ENCODE data around the gene ACYP2. TPM values are rescaled to one million over a fixed set of nuclear protein-coding genes. Genes with fewer than 3 reads are reported as not detected.
A peak's percentile ranks its signal among the peaks of the same experiment; 100 is the strongest.
"Not testable (repeated sequence)": the region's sequence is repeated elsewhere in the genome, so short reads cannot be mapped to it uniquely, and the experiment has no call there.

Gene ACYP2
- polyA plus RNA-seq (ENCODE audit: low read depth in 6 of 6) = 10 to 100 TPM; 10.0 to 28.9 (median 25.0) TPM

DNA sequence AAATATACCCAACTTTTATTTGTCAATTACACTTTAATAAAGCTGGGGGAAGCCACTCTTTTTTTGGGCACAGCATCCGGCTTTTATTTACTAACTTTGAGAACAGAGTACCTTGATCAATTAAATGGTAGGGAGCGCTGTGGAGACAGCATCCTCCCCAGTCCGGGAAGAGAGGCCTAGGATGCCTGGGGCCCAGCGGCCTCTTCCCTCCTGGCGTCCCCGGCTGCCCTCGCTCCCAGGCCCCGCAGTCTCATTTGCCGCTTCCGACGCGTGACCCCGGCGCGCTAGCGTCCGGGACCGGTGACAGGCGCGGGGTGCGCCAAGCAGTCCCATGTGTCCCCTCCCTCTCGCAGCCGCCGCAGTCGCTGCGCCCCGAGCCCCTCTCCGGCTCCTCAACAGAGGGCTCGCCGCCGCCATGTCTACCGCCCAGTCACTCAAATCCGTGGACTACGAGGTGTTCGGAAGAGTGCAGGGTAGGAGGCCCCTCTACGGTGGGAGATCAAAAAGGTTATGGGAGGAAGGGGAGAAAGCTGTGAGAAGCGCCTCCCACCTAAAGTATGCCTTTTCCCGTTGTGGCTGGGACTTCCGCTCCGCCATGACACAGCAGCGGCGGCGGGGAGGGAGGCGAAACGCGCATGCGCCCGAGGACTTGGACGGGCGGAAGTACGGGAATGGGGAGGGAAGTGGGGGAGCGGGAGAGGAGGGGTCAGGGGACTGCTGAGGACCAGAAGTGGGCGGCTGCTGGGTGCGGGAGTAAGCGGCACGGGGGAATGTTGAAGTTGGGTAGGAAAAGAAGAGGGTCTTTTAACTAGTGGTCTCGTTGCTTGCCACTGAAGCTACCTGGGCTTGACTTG is at the start of gene ACYP2:
ACYP2 (plus strand) TSS at position 332 of the 854 bp plus-strand sequence.
- Mint-ChIP-seq H3K4me3 (peak within 1 kb of the TSS; percentile 90 to 99 (median 97)), H3K27me3 (no peaks in the 10 kb centered on the region), H3K4me1 (peaks cover 18 to 23% (median 21%) of the 10 kb centered on the region in 3 donors), H3K9me3 (peaks cover 4 to 13% (median 9%) of the 10 kb centered on the region in 7 donors), H3K27ac (peak within 1 kb of the TSS; percentile 99 to 100 (median 99)), H3K36me3 (peaks cover 5 to 25% of the 10 kb centered on the region in 2 donors)
- DNase-seq (peak; percentile 86), ATAC-seq (ENCODE audit: low read depth in 2 of 2) (peak; percentile 79 to 82)

DNA sequence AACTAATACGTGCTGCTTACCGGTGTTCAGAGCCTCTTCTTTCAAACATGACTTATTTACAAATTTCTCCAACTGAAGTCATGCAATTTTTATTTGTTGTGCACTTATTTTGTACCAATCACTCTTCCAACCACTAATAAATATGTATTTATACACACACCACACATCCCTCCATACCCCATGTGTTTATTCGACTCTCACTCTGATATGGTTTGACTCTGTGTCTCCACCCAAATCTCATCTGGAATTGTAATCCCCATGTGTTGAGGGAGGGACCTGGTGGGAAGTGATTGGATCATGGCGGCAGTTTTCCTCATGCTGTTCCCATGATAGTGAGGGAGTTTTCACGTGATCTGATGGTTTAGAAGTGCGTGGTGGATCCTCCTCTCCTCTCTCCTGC is 49.5 kb upstream of the ACYP2 start:
- H3K9me3 Mint-ChIP-seq = peaks cover 0 to 2% (median 0%) of the 10 kb centered on the region in 7 donors
- ATAC-seq (ENCODE audit: low read depth in 2 of 2) (no peak), DNase-seq (no peak)
- H3K4me1 Mint-ChIP-seq = peaks cover 8 to 22% (median 22%) of the 10 kb centered on the region in 3 donors
- no peak overlapping the region for H3K4me3 Mint-ChIP-seq
- no peaks in the 10 kb centered on the region for H3K27me3 Mint-ChIP-seq
- no peak overlapping the region for H3K27ac Mint-ChIP-seq
- H3K36me3 Mint-ChIP-seq = peaks cover 8 to 11% of the 10 kb centered on the region in 2 donors

DNA sequence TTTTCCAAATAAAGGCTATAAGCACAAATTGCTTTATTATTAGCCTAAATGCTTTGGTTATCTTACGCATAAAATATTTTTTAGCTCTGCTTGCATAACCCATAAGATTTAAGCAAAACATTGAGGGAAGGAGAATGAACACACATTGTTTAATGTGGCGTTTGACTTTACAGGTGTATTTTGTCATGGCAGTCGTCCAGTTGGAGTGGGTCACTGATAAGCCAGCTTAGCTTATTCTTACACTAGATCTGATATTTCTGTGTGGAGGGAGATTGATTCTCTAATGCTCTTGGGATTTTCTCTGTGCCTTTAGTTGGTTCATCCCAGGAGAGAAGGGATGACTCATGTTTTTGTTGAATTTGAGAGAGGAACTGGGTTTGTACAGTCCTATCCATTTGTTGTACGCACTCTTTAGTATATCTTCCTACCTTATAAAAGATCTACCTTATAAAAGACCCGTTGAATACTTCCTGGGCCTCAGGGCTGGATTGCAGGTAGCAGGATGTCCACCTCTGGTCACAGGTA is 47.5 kb upstream of the ACYP2 start:
- Mint-ChIP-seq H3K9me3 (peaks cover 0 to 5% (median 0%) of the 10 kb centered on the region in 7 donors), H3K36me3 (peaks cover 8 to 16% of the 10 kb centered on the region in 2 donors), H3K4me1 (peaks cover 11 to 28% (median 28%) of the 10 kb centered on the region in 3 donors), H3K27me3 (no peaks in the 10 kb centered on the region), H3K27ac (peak overlapping the region in 2 of 6 donors; percentile 44 to 54), H3K4me3 (no peak overlapping the region)
- ATAC-seq (ENCODE audit: low read depth in 2 of 2) (no peak), DNase-seq (no peak)

DNA sequence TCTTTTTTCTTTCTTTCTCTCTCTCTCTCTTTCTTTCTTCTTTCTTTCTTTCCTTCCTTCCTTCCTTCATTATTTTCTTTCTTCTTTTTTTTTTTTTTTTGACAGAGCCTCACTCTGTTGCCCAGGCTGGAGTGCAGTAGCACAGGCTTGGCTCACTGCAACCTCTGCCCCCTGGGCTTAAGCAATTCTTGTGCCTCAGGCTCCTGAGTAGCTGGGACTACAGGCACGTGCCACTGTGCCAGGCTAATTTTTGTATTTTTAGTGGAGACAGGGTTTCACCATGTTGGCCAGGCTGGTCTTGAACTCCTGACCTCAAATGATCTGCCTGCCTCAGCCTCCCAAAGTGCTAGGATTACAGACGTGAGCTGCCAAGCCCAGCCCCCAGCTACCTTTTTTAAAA is 42.9 kb upstream of the ACYP2 start:
- H3K27me3 Mint-ChIP-seq; H3K9me3 Mint-ChIP-seq; H3K36me3 Mint-ChIP-seq; DNase-seq; ATAC-seq (ENCODE audit: low read depth in 2 of 2): not testable (repeated sequence)
- H3K27ac Mint-ChIP-seq = peak overlapping the region in 1 of 6 donors; percentile 59
- H3K4me3 Mint-ChIP-seq = peak overlapping the region in 1 of 8 donors; percentile 26
- H3K4me1 Mint-ChIP-seq = peaks cover 10 to 25% (median 22%) of the 10 kb centered on the region in 3 donors

DNA sequence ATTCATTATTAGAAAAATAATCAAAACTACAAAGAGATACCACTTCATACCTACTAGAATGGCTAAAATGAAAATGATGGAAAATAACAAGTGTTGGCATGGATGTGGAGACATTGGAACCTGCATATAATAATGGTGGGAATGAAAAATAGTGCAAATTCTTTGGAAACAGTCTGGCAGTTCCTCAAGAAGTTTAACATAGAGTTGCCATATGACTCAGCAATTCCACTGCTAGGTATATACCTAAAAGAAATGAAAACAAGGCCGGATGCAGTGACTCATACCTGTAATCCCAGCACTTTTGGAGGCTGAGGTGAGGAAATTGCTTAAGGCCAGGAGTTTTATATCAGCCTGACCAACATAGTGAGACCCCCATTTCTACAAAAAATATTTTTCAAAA is 41.6 kb upstream of the ACYP2 start:
- H3K27ac Mint-ChIP-seq = no peak overlapping the region
- H3K27me3 Mint-ChIP-seq = no peaks in the 10 kb centered on the region
- H3K4me3 Mint-ChIP-seq = no peak overlapping the region
- H3K4me1 Mint-ChIP-seq = peaks cover 10 to 26% (median 22%) of the 10 kb centered on the region in 3 donors
- ATAC-seq (ENCODE audit: low read depth in 2 of 2) (no peak), DNase-seq (no peak)
- H3K9me3 Mint-ChIP-seq = peaks cover 0 to 5% (median 0%) of the 10 kb centered on the region in 7 donors
- peaks cover 0 to 5% of the 10 kb centered on the region in 2 donors for H3K36me3 Mint-ChIP-seq

DNA sequence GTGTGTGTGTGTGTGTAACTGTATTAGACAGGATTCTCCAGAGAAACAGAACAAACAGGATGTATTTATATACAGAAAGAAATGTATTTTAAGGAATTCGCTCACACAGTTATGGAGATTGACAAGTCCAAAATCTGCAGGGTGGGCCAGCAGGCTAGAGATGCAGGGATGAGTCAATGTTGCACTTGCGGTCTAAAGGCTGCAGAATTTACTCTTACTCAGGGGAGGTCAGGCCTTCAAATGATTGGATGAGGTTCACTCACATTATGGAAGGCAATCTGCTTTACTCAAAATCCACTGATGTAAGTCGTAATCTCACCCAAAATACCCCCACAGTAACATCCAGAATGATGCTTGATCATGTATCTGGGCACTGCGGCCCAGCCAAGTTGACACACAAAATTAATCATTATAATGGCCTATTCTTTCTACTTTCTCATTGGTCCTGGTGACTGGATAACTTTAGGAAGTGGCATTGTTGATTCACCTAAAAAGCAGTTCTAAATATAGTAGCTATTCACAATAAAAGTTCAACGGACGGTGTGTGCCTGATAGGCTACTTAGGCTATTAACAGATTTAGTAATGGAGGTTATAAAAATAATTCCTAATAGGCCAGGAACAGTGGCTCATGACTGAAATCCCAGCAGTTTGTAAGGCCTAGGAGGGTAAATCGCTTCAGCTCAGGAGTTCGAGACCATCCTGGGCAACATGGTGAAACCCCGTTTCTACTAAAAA is 40.6 kb upstream of the ACYP2 start:
- DNase-seq = no peak
- ATAC-seq (ENCODE audit: low read depth in 2 of 2) = no peak
- Mint-ChIP-seq H3K36me3 (peaks cover 0 to 5% of the 10 kb centered on the region in 2 donors), H3K27ac (peak overlapping the region in 1 of 6 donors; percentile 56), H3K4me1 (peaks cover 15 to 26% (median 22%) of the 10 kb centered on the region in 3 donors), H3K27me3 (no peaks in the 10 kb centered on the region), H3K9me3 (peaks cover 0 to 5% (median 0%) of the 10 kb centered on the region in 7 donors), H3K4me3 (no peak overlapping the region)

DNA sequence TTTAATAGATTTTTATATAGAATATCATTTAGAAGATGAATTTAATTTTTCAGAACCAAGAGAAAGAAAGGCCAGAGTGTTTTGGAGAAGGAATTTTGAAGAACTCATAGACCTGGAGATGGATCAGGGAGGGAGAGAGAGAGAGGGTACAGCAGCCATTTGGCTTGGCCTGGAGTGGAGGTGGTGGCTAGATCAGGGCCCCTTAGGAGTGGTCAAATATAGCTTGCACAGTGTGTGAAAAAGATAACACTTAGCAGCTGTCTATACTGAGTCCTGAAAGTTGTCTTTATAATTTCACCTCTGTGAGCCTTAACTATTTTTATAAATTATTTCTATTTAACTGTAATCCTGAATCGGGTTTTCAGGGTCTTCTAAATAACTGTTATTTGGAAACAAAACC is 38.8 kb upstream of the ACYP2 start:
- peak overlapping the region in 1 of 8 donors; percentile 13 for H3K4me3 Mint-ChIP-seq
- DNase-seq = no peak

DNA sequence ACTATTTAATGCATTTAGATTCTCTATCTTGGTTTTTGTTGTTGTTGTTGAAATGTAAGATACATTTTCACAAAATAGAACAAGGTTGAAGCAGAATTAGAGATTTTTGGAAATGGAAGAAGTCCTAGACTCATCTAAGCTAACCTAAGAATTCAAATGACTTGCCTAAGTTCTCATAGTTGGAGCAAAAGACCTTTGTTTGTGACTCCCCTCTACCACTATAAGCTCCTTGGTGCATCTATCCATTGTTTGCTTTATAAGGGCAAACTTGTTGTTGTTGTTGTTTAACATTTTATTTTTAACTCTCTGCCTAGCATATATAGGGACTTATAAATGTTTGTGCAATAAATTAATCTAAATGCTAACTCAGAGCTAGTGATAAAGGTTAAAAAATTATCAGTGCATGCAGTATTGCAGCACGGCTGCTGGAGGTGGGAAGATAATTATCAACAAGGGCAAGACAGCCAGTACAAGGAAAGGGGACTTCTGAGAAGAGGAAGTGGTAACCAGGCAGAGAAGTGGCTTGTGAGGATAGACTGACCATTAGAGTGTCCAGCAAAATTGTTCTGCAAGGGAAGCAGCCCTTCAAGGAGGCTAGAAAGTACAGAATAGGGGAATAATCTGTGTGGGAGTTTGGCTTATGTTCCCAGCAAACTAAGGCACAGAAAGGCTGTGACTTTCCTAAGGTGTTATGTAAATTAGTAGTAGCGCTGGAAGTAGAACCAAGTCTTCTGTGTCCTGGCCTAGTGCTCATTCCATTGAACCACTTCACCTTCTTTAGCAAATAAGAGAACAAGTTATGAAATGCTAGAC is 38.1 kb upstream of the ACYP2 start:
- DNase-seq (no peak), ATAC-seq (ENCODE audit: low read depth in 2 of 2) (no peak)
- no peak overlapping the region for H3K4me3 Mint-ChIP-seq

More for the DNA sequence above, 38.8 kb upstream of the ACYP2 start:
- H3K27me3 Mint-ChIP-seq = no peaks in the 10 kb centered on the region
- H3K27ac Mint-ChIP-seq = peak overlapping the region in 1 of 6 donors; percentile 3
- H3K36me3 Mint-ChIP-seq = no peaks in the 10 kb centered on the region
- H3K9me3 Mint-ChIP-seq = no peaks in the 10 kb centered on the region
- peaks cover 9 to 17% (median 13%) of the 10 kb centered on the region in 3 donors for H3K4me1 Mint-ChIP-seq
- no peak for ATAC-seq (ENCODE audit: low read depth in 2 of 2)

DNA sequence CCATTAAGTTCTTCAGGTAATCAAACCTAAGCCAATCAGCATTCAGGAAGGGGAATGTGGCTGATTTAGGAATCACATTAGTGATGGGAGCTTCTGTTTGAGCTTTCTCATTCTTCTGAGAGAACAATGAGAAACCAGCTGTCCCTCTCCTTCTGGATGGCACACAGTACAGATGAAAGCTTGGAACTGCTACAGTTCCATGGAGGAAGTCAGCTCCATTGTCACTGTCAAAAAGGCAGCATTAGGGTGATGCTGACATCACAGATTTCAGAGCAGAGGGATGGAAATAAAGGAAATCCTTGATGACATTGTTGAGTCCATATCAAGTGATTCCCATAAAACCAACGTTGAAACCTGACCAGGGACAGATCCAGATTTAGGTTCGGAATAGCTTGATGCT is 36.1 kb upstream of the ACYP2 start:
- Mint-ChIP-seq H3K36me3 (no peaks in the 10 kb centered on the region), H3K27ac (peak overlapping the region in 1 of 6 donors; percentile 26), H3K27me3 (no peaks in the 10 kb centered on the region)

More for the DNA sequence above, 38.1 kb upstream of the ACYP2 start:
- Mint-ChIP-seq H3K27me3 (no peaks in the 10 kb centered on the region), H3K4me1 (peaks cover 9 to 19% (median 15%) of the 10 kb centered on the region in 3 donors), H3K36me3 (no peaks in the 10 kb centered on the region), H3K9me3 (no peaks in the 10 kb centered on the region), H3K27ac (peak overlapping the region in 2 of 6 donors; percentile 58 to 69)

DNA sequence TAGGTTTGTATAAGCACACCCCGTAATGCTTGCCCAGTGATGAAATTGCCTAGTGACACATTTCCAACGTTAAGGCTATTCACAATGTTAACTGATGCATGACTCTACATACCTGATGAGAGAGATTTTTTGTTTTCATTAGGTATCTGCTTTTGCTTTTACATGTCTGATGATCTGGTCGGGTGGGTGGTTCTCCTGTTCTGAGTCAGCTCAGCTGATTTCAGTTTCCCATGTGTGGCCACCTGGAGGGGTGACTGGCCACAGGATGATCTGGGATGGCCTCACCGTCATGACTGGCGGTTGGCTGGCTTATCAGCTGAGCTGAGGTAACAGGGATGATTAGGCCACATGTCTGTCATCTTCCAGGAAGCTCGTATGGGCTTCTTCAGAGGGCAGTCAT is 33.8 kb upstream of the ACYP2 start:
- no peak for ATAC-seq (ENCODE audit: low read depth in 2 of 2)
- H3K36me3 Mint-ChIP-seq = no peaks in the 10 kb centered on the region

More for the DNA sequence above, 36.1 kb upstream of the ACYP2 start:
- H3K4me3 Mint-ChIP-seq = no peak overlapping the region
- ATAC-seq (ENCODE audit: low read depth in 2 of 2) (no peak), DNase-seq (no peak)
- H3K9me3 Mint-ChIP-seq = no peaks in the 10 kb centered on the region
- peaks cover 9 to 17% (median 12%) of the 10 kb centered on the region in 3 donors for H3K4me1 Mint-ChIP-seq

DNA sequence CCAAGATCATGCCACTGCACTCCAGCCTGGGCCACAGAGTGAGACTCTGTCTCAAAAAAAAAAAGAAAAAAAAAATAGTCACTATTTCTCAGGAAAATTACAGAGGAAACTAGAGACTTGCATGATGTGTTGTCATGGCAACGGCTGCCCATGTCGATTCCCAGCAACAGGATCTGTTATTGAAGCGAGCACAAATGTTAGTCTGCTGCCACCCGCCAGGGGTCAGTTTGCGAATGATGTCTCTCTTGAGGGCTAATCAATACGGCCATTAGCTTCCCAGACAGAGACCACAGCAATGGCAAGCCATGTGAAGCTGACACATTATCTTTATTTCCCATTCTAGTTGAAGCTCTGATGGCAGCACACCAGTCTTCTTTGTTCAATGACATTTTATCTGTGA is 32.4 kb upstream of the ACYP2 start:
- H3K4me1 Mint-ChIP-seq = peaks cover 12 to 17% (median 13%) of the 10 kb centered on the region in 3 donors
- H3K4me3 Mint-ChIP-seq = no peak overlapping the region
- DNase-seq (no peak), ATAC-seq (ENCODE audit: low read depth in 2 of 2) (no peak)
- H3K9me3 Mint-ChIP-seq = no peaks in the 10 kb centered on the region
- H3K27me3 Mint-ChIP-seq = no peaks in the 10 kb centered on the region
- no peak overlapping the region for H3K27ac Mint-ChIP-seq
- H3K36me3 Mint-ChIP-seq = no peaks in the 10 kb centered on the region

More for the DNA sequence above, 33.8 kb upstream of the ACYP2 start:
- H3K27me3 Mint-ChIP-seq = no peaks in the 10 kb centered on the region
- H3K4me1 Mint-ChIP-seq = peaks cover 10 to 20% (median 19%) of the 10 kb centered on the region in 3 donors
- DNase-seq = no peak
- H3K9me3 Mint-ChIP-seq = no peaks in the 10 kb centered on the region
- H3K27ac Mint-ChIP-seq = no peak overlapping the region
- H3K4me3 Mint-ChIP-seq = no peak overlapping the region

DNA sequence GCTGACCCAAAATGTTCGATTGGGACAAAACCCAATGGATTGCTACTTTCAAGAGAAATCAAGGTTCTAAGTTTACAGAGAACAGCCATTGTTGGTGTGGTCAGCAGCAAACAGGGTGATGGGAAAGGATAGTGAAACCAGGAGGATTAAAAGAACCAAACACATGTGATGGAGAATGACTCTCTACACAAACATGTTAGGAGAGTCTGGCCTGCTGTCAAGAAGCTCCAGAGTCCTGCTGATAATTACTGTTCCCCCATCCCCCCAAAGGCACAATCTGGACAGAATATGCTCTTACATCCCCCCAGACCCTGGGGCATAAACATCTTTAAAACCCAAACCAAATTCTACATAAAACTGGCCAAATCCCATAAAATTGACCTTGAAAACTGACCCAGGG is 32.0 kb upstream of the ACYP2 start:
- Mint-ChIP-seq H3K4me3 (no peak overlapping the region), H3K9me3 (no peaks in the 10 kb centered on the region), H3K36me3 (no peaks in the 10 kb centered on the region), H3K27ac (peak overlapping the region in 1 of 6 donors; percentile 69), H3K4me1 (peaks cover 12 to 19% (median 13%) of the 10 kb centered on the region in 3 donors), H3K27me3 (no peaks in the 10 kb centered on the region)
- ATAC-seq (ENCODE audit: low read depth in 2 of 2) = no peak
- DNase-seq = no peak
